CD8-positive, alpha-beta memory T cell (primary cell): ENCODE data around the gene LRRC27. TPM values are rescaled to one million over a fixed set of nuclear protein-coding genes. Genes with fewer than 3 reads are reported as not detected.

Experiments used
- CTCF ChIA-PET: fragments of 350-600 bp; sonication (Branson Sonifier 250); formaldehyde crosslinking; loops from one replicate; lab custom pipeline; 2021; ENCODE audit warnings: antibody characterized with exemption; lab: Charles Lee
- POLR2A ChIA-PET: fragments of 350-600 bp; sonication (Branson Sonifier 250); formaldehyde crosslinking; loops from one replicate; lab custom pipeline; 2021; ENCODE audit warnings: antibody characterized with exemption; lab: Charles Lee
- DNase-seq, 5 donors: peaks; one replicate each; pipeline versions ENCODE4 v3.0.0 to v3.0.0-alpha.2; 2020 to 2022; ENCODE audit warnings: mixed read lengths in 1 of 5
- H3K27ac ChIP-seq: one replicate; pipeline ENCODE4 v1.7.0; 2013; ENCODE audit warnings: low read depth, mild to moderate bottlenecking, low read length, moderate library complexity
- H3K27me3 ChIP-seq: 2 replicates; pipeline ENCODE4 v1.7.0; 2013; ENCODE audit warnings: low read length, mild to moderate bottlenecking; ENCODE audit not compliant: insufficient read depth, poor library complexity, severe bottlenecking
- H3K36me3 ChIP-seq: 2 replicates; pipeline ENCODE4 v1.7.0; 2013; ENCODE audit warnings: mild to moderate bottlenecking, low read length, moderate library complexity; ENCODE audit not compliant: insufficient read depth
- H3K4me1 ChIP-seq: 2 replicates; pipeline ENCODE4 v1.7.0; 2013; ENCODE audit warnings: mild to moderate bottlenecking, low read length, moderate library complexity; ENCODE audit not compliant: insufficient read depth
- H3K4me3 ChIP-seq: 2 replicates; pipeline ENCODE4 v1.7.0; 2013; ENCODE audit warnings: mild to moderate bottlenecking, low read length
- H3K9me3 ChIP-seq: 2 replicates; pipeline ENCODE4 v1.7.0; 2013; ENCODE audit warnings: mild to moderate bottlenecking, low read length
- H3K27ac Mint-ChIP-seq, 8 donors: one replicate each; pipeline ENCODE4 v1.8.0; 2020 to 2021; ENCODE audit warnings: mixed read lengths in 8 of 8, mild to moderate bottlenecking in 6 of 8, inconsistent platforms in 3 of 8, moderate library complexity in 3 of 8
- H3K27me3 Mint-ChIP-seq, 2 donors: one replicate each; pipeline ENCODE4 v1.8.0; 2020 to 2021; ENCODE audit warnings: mixed read lengths in 2 of 2, mild to moderate bottlenecking in 1 of 2, moderate library complexity in 1 of 2
- H3K36me3 Mint-ChIP-seq, 3 donors: one replicate each; pipeline ENCODE4 v1.8.0; 2020 to 2021; ENCODE audit warnings: mixed read lengths in 3 of 3, inconsistent platforms in 1 of 3, mild to moderate bottlenecking in 1 of 3
- H3K4me1 Mint-ChIP-seq, 3 donors: one replicate each; pipeline ENCODE4 v1.8.0; 2020 to 2021; ENCODE audit warnings: mixed read lengths in 3 of 3, inconsistent platforms in 1 of 3, mild to moderate bottlenecking in 1 of 3
- H3K4me3 Mint-ChIP-seq, 7 donors: one replicate each; pipeline ENCODE4 v1.8.0; 2020 to 2021; ENCODE audit warnings: mixed read lengths in 7 of 7, mild to moderate bottlenecking in 6 of 7, moderate library complexity in 4 of 7, inconsistent platforms in 2 of 7
- H3K9me3 Mint-ChIP-seq, 5 donors: one replicate each; pipeline ENCODE4 v1.8.0; 2020 to 2022; ENCODE audit warnings: mixed read lengths in 5 of 5, mild to moderate bottlenecking in 3 of 5, moderate library complexity in 2 of 5, inconsistent platforms in 1 of 5
- polyA plus RNA-seq: library from polyadenylated mRNA; unstranded; fragments of 300-500 nt; fragmentation: Illumina TruSeq; gene quantifications from one replicate; pipeline ENCODE4 v1.2.3, GENCODE V29; 2021
- total RNA-seq, 2 experiments: library from RNA; stranded (reverse); gene quantifications; one replicate each; pipeline ENCODE4 v1.2.3, GENCODE V29; 2021

Gene LRRC27
- total and polyA plus RNA-seq, 3 experiments from 2014 or later, result 1.8 to 5.7 (median 3.1) TPM

GRCh38 chr10:132326344-132326889 is 5.6 kb upstream of the LRRC27 start:
- ChIA-PET POLR2A (no interaction called here), CTCF (no interaction called here)
- Histone ChIP-seq H3K36me3 (no peaks in the 10 kb centered on the region), H3K4me1 (peaks cover 10% of the 10 kb centered on the region), H3K27ac (no peak overlapping the region), H3K9me3 (no peaks in the 10 kb centered on the region), H3K27me3 (no peaks in the 10 kb centered on the region), H3K4me3 (no peak overlapping the region)
- DNase-seq, result no peak
- Mint-ChIP-seq H3K4me1 (peaks cover 39 to 54% (median 53%) of the 10 kb centered on the region in 3 donors), H3K27me3 (peaks cover 0 to 6% of the 10 kb centered on the region in 2 donors), H3K9me3 (no peaks in the 10 kb centered on the region), H3K36me3 (peaks cover 6 to 26% (median 7%) of the 10 kb centered on the region in 3 donors), H3K4me3 (peak overlapping the region in 1 of 7 donors; percentile 34), H3K27ac (peak overlapping the region in 2 of 8 donors; percentile 71 to 77)

GRCh38 chr10:132326925-132327324 is 5.1 kb upstream of the LRRC27 start:
- H3K27me3 ChIP-seq, result no peaks in the 10 kb centered on the region
- ChIA-PET POLR2A (no interaction called here), CTCF (no interaction called here)
- no peak overlapping the region for H3K27ac ChIP-seq
- H3K9me3 ChIP-seq, result no peaks in the 10 kb centered on the region
- Mint-ChIP-seq H3K27me3 (peaks cover 0 to 10% of the 10 kb centered on the region in 2 donors), H3K4me3 (peak overlapping the region in 1 of 7 donors; percentile 34), H3K36me3 (peaks cover 6 to 29% (median 7%) of the 10 kb centered on the region in 3 donors), H3K27ac (peak overlapping the region in 3 of 8 donors; percentile 69 to 84 (median 77)), H3K9me3 (peaks cover 0 to 2% (median 0%) of the 10 kb centered on the region in 5 donors), H3K4me1 (peaks cover 39 to 59% (median 58%) of the 10 kb centered on the region in 3 donors)
- H3K4me1 ChIP-seq, result peaks cover 10% of the 10 kb centered on the region
- no peaks in the 10 kb centered on the region for H3K36me3 ChIP-seq
- DNase-seq, result no peak
- no peak overlapping the region for H3K4me3 ChIP-seq

- Mint-ChIP-seq H3K9me3 (peaks cover 0 to 3% (median 0%) of the 10 kb centered on the region in 5 donors), H3K36me3 (peaks cover 6 to 30% (median 7%) of the 10 kb centered on the region in 3 donors), H3K27ac (peak overlapping the region in 5 of 8 donors; percentile 11 to 93 (median 47)), H3K4me3 (peak overlapping the region in 4 of 7 donors; percentile 8 to 97 (median 35)), H3K27me3 (peaks cover 0 to 11% of the 10 kb centered on the region in 2 donors), H3K4me1 (peaks cover 44 to 68% (median 67%) of the 10 kb centered on the region in 3 donors)
- ChIA-PET CTCF (no interaction called here), POLR2A (no interaction called here)
- DNase-seq, result no peak
- H3K4me1 ChIP-seq, result peaks cover 19% of the 10 kb centered on the region
- no peak overlapping the region for H3K27ac ChIP-seq
- H3K9me3 ChIP-seq, result no peaks in the 10 kb centered on the region
- no peaks in the 10 kb centered on the region for H3K27me3 ChIP-seq
- H3K4me3 ChIP-seq, result no peak overlapping the region
- H3K36me3 ChIP-seq, result no peaks in the 10 kb centered on the region
Measured at GRCh38 chr10:132328106-132328505, 3.9 kb upstream of the LRRC27 start.

- peak overlapping the region in 3 of 7 donors; percentile 29 to 97 (median 87) for H3K4me3 Mint-ChIP-seq
- no peak for DNase-seq
- Histone ChIP-seq H3K27me3 (no peaks in the 10 kb centered on the region), H3K4me1 (peaks cover 19% of the 10 kb centered on the region), H3K36me3 (no peaks in the 10 kb centered on the region), H3K4me3 (no peak overlapping the region), H3K9me3 (no peaks in the 10 kb centered on the region), H3K27ac (no peak overlapping the region)
- H3K4me1 Mint-ChIP-seq, result peaks cover 46 to 71% (median 69%) of the 10 kb centered on the region in 3 donors
- CTCF ChIA-PET, result no interaction called here
- peaks cover 0 to 3% (median 0%) of the 10 kb centered on the region in 5 donors for H3K9me3 Mint-ChIP-seq
- H3K27me3 Mint-ChIP-seq, result peaks cover 0 to 11% of the 10 kb centered on the region in 2 donors
- peak overlapping the region in 6 of 8 donors; percentile 2 to 93 (median 40) for H3K27ac Mint-ChIP-seq
- POLR2A ChIA-PET, result no interaction called here
- peaks cover 6 to 28% (median 7%) of the 10 kb centered on the region in 3 donors for H3K36me3 Mint-ChIP-seq
Measured at GRCh38 chr10:132328738-132329137, 3.3 kb upstream of the LRRC27 start.

- Mint-ChIP-seq H3K36me3 (peaks cover 2 to 22% (median 4%) of the 10 kb centered on the region in 3 donors), H3K4me3 (peak overlapping the region; percentile 85 to 97 (median 87)), H3K4me1 (peaks cover 43 to 65% (median 63%) of the 10 kb centered on the region in 3 donors), H3K9me3 (peaks cover 0 to 3% (median 0%) of the 10 kb centered on the region in 5 donors), H3K27me3 (peaks cover 0 to 11% of the 10 kb centered on the region in 2 donors), H3K27ac (peak overlapping the region; percentile 54 to 96 (median 86))
- peak overlapping the region; percentile 38 for H3K27ac ChIP-seq
- peak overlapping the region; percentile 92 for H3K4me3 ChIP-seq
- H3K4me1 ChIP-seq, result peaks cover 19% of the 10 kb centered on the region
- ChIA-PET POLR2A (interaction anchor here (1.3 kb wide), 1 partner anchor 22 kb away, joined by 6 read pairs; the partner anchor contains the start of gene STK32C), CTCF (interaction anchor here (1.4 to 1.6 kb wide), 2 partner anchors 16 to 58 kb away, joined by 3 read pairs; no protein-coding TSS in a partner anchor)
- H3K27me3 ChIP-seq, result no peaks in the 10 kb centered on the region
- H3K36me3 ChIP-seq, result no peaks in the 10 kb centered on the region
- DNase-seq, result peak; percentile 7 to 49 (median 22)
- H3K9me3 ChIP-seq, result no peaks in the 10 kb centered on the region
Measured at GRCh38 chr10:132329565-132330485, 2.2 kb upstream of the LRRC27 start.

GRCh38 chr10:132330486-132330833 is 1.5 kb upstream of the LRRC27 start:
- POLR2A ChIA-PET, result interaction anchor here (1.3 kb wide), 1 partner anchor 23 kb away, joined by 6 read pairs; the partner anchor contains the start of gene STK32C
- H3K4me1 ChIP-seq, result peaks cover 19% of the 10 kb centered on the region
- peak overlapping the region; percentile 54 to 96 (median 86) for H3K27ac Mint-ChIP-seq

GRCh38 chr10:132332433-132332754 is 401 bp downstream of the LRRC27 start:
- ChIA-PET POLR2A (no interaction called here), CTCF (no interaction called here)
- Histone ChIP-seq H3K27ac (peak overlapping the region; percentile 55), H3K4me1 (peaks cover 29% of the 10 kb centered on the region), H3K4me3 (peak overlapping the region; percentile 79), H3K36me3 (no peaks in the 10 kb centered on the region), H3K27me3 (no peaks in the 10 kb centered on the region), H3K9me3 (no peaks in the 10 kb centered on the region)
- Mint-ChIP-seq H3K9me3 (peaks cover 0 to 3% (median 0%) of the 10 kb centered on the region in 5 donors), H3K36me3 (peaks cover 0 to 14% (median 0%) of the 10 kb centered on the region in 3 donors), H3K27me3 (peaks cover 0 to 11% of the 10 kb centered on the region in 2 donors), H3K27ac (peak overlapping the region; percentile 57 to 94 (median 91)), H3K4me3 (peak overlapping the region; percentile 85 to 97 (median 92)), H3K4me1 (peaks cover 42 to 71% (median 62%) of the 10 kb centered on the region in 3 donors)
- no peak for DNase-seq

More at GRCh38 chr10:132330486-132330833, 1.5 kb upstream of the LRRC27 start:
- Histone ChIP-seq H3K27ac (no peak overlapping the region), H3K36me3 (no peaks in the 10 kb centered on the region), H3K27me3 (no peaks in the 10 kb centered on the region), H3K4me3 (peak overlapping the region; percentile 92), H3K9me3 (no peaks in the 10 kb centered on the region)
- no peak for DNase-seq
- CTCF ChIA-PET, result interaction anchor here (1.4 to 1.6 kb wide), 2 partner anchors 16 to 57 kb away, joined by 3 read pairs; no protein-coding TSS in a partner anchor
- H3K4me1 Mint-ChIP-seq, result peaks cover 41 to 62% (median 62%) of the 10 kb centered on the region in 3 donors
- H3K9me3 Mint-ChIP-seq, result peaks cover 0 to 3% (median 0%) of the 10 kb centered on the region in 5 donors
- H3K4me3 Mint-ChIP-seq, result peak overlapping the region; percentile 85 to 97 (median 87)
- peaks cover 0 to 11% of the 10 kb centered on the region in 2 donors for H3K27me3 Mint-ChIP-seq
- H3K36me3 Mint-ChIP-seq, result peaks cover 0 to 19% (median 1%) of the 10 kb centered on the region in 3 donors
